Measurements from ENCODE around the gene REV3L.

REV3L gene

GRCh38 chr6:111280445-111280955 is 202.5 kb downstream of the REV3L start:
- Histone ChIP-seq H3K27me3 (ENCODE audit: insufficient read depth, low read length, poor library complexity) (no peaks in the 10 kb centered on the region), H3K79me1 (ENCODE audit: low read length) (no peaks in the 10 kb centered on the region), H3K4me2 (ENCODE audit: low read length) (no peak overlapping the region), H3K4me1 (ENCODE audit: control insufficient read depth, low read depth, low read length) (no peaks in the 10 kb centered on the region), H2BK15ac (replicated peaks; ENCODE audit: low read depth) (no peak overlapping the region), H2BK120ac (ENCODE audit: low read depth, low read length) (no peak overlapping the region), H3K9ac (ENCODE audit: low read length) (no peak overlapping the region), H3K18ac (ENCODE audit: low read length) (no peak overlapping the region), H3K36me3 (ENCODE audit: control insufficient read depth, insufficient read depth, low read length) (no peaks in the 10 kb centered on the region), H2BK5ac (ENCODE audit: low read length) (no peak overlapping the region), H3K79me2 (ENCODE audit: control insufficient read depth, insufficient read depth, low read length) (no peaks in the 10 kb centered on the region), H3K23ac (ENCODE audit: low read length) (no peak overlapping the region), H2AK5ac (ENCODE audit: low read length) (no peak overlapping the region), H3K4ac (ENCODE audit: low read depth, low read length) (no peak overlapping the region), H4K5ac (ENCODE audit: low read length) (no peak overlapping the region), H3K56ac (ENCODE audit: low read length) (no peak overlapping the region), H3K4me3 (ENCODE audit: low read length) (no peak overlapping the region), H4K8ac (ENCODE audit: low read depth, low read length) (no peak overlapping the region), H3K27ac (ENCODE audit: low read depth, low read length) (no peak overlapping the region)
- no peak for DNase-seq
- WGBS (ENCODE audit: extremely low coverage, insufficient coverage, low lambda C conversion rate): no CpG with 5 or more reads among the region's 4 CpGs

DNA sequence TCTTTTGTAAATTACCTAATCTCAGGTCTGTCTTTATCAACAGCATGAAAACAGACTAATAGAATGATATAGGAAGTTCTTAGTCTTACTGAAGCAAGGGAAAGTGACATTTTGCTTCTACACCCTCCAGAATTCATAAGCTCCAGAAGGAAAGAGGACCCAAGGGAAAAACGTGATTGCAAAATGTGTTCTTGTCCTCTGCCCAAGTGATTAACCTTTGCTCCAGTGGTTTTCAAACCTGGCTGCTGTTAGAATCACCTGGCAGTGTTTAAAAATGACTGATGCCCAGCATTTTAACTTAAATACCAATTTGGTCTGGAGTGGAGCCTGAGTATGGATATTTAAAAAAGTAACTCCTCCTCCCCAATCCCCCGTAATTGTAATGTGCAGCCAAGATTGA is 204.3 kb downstream of the REV3L start:
- no peak for DNase-seq
- no peak overlapping the region for H2AK5ac ChIP-seq (ENCODE audit: low read length)
- H3K4ac ChIP-seq (ENCODE audit: low read depth, low read length): no peak overlapping the region
- H4K8ac ChIP-seq (ENCODE audit: low read depth, low read length): no peak overlapping the region
- H3K27me3 ChIP-seq (ENCODE audit: insufficient read depth, low read length, poor library complexity): no peaks in the 10 kb centered on the region
- no peak overlapping the region for H2BK15ac ChIP-seq (replicated peaks; ENCODE audit: low read depth)
- H3K9ac ChIP-seq (ENCODE audit: low read length): no peak overlapping the region
- no peak overlapping the region for H3K4me2 ChIP-seq (ENCODE audit: low read length)
- H3K27ac ChIP-seq (ENCODE audit: low read depth, low read length): no peak overlapping the region
- no CpG with 5 or more reads among the region's 2 CpGs for whole genome bisulfite sequencing (ENCODE audit: extremely low coverage, insufficient coverage, low lambda C conversion rate)
- no peaks in the 10 kb centered on the region for H3K4me1 ChIP-seq (ENCODE audit: control insufficient read depth, low read depth, low read length)
- H4K5ac ChIP-seq (ENCODE audit: low read length): no peak overlapping the region
- H2BK120ac ChIP-seq (ENCODE audit: low read depth, low read length): no peak overlapping the region
- H3K79me1 ChIP-seq (ENCODE audit: low read length): no peaks in the 10 kb centered on the region
- no peak overlapping the region for H3K4me3 ChIP-seq (ENCODE audit: low read length)
- no peak overlapping the region for H3K23ac ChIP-seq (ENCODE audit: low read length)
- no peak overlapping the region for H3K56ac ChIP-seq (ENCODE audit: low read length)
- no peak overlapping the region for H3K18ac ChIP-seq (ENCODE audit: low read length)
- H3K36me3 ChIP-seq (ENCODE audit: control insufficient read depth, insufficient read depth, low read length): no peaks in the 10 kb centered on the region
- H3K79me2 ChIP-seq (ENCODE audit: control insufficient read depth, insufficient read depth, low read length): no peaks in the 10 kb centered on the region
- no peak overlapping the region for H2BK5ac ChIP-seq (ENCODE audit: low read length)

DNA sequence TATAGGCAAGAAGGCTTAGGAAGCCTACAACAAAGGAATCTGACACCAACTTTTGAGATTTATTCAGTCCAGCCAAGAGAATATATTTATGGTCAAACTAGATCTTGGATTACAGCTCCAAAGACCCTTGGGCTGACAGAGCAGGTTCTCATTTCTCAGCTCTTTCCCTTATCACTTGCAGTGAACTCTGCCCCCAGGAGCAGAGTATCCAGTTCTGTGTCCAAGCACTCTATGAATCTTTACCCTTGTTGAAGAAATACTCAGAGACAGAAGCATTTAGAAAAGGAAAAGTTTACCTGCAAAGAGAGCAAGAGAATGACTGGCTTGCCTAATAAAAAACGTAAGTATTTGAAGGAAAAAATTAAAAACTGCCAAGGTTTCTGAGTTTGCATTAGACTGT is 205.2 kb downstream of the REV3L start:
- H3K56ac ChIP-seq (ENCODE audit: low read length): no peak overlapping the region
- no peak overlapping the region for H4K5ac ChIP-seq (ENCODE audit: low read length)
- H3K4me3 ChIP-seq (ENCODE audit: low read length): no peak overlapping the region
- no peaks in the 10 kb centered on the region for H3K79me2 ChIP-seq (ENCODE audit: control insufficient read depth, insufficient read depth, low read length)
- no peak overlapping the region for H2AK5ac ChIP-seq (ENCODE audit: low read length)
- no peak overlapping the region for H3K9ac ChIP-seq (ENCODE audit: low read length)
- no peak overlapping the region for H2BK15ac ChIP-seq (replicated peaks; ENCODE audit: low read depth)
- no peak overlapping the region for H3K18ac ChIP-seq (ENCODE audit: low read length)
- H3K23ac ChIP-seq (ENCODE audit: low read length): no peak overlapping the region
- WGBS (ENCODE audit: extremely low coverage, insufficient coverage, low lambda C conversion rate): no CpG with 5 or more reads among the region's 1 CpG
- DNase-seq: no peak
- no peak overlapping the region for H3K4me2 ChIP-seq (ENCODE audit: low read length)
- no peaks in the 10 kb centered on the region for H3K36me3 ChIP-seq (ENCODE audit: control insufficient read depth, insufficient read depth, low read length)
- no peak overlapping the region for H3K27ac ChIP-seq (ENCODE audit: low read depth, low read length)
- H3K4me1 ChIP-seq (ENCODE audit: control insufficient read depth, low read depth, low read length): no peaks in the 10 kb centered on the region
- no peaks in the 10 kb centered on the region for H3K79me1 ChIP-seq (ENCODE audit: low read length)
- H4K8ac ChIP-seq (ENCODE audit: low read depth, low read length): no peak overlapping the region
- no peaks in the 10 kb centered on the region for H3K27me3 ChIP-seq (ENCODE audit: insufficient read depth, low read length, poor library complexity)
- no peak overlapping the region for H3K4ac ChIP-seq (ENCODE audit: low read depth, low read length)
- no peak overlapping the region for H2BK120ac ChIP-seq (ENCODE audit: low read depth, low read length)
- no peak overlapping the region for H2BK5ac ChIP-seq (ENCODE audit: low read length)

GRCh38 chr6:111276736-111277135 is 206.3 kb downstream of the REV3L start:
- H3K9ac ChIP-seq (ENCODE audit: low read length): no peak overlapping the region
- no peak overlapping the region for H3K18ac ChIP-seq (ENCODE audit: low read length)
- H3K4me2 ChIP-seq (ENCODE audit: low read length): no peak overlapping the region
- H3K4ac ChIP-seq (ENCODE audit: low read depth, low read length): no peak overlapping the region
- no CpG with 5 or more reads among the region's 3 CpGs for whole genome bisulfite sequencing (ENCODE audit: extremely low coverage, insufficient coverage, low lambda C conversion rate)
- DNase-seq: no peak
- H3K36me3 ChIP-seq (ENCODE audit: control insufficient read depth, insufficient read depth, low read length): no peaks in the 10 kb centered on the region
- no peaks in the 10 kb centered on the region for H3K79me1 ChIP-seq (ENCODE audit: low read length)
- H3K79me2 ChIP-seq (ENCODE audit: control insufficient read depth, insufficient read depth, low read length): no peaks in the 10 kb centered on the region
- H3K4me3 ChIP-seq (ENCODE audit: low read length): no peak overlapping the region
- no peak overlapping the region for H4K5ac ChIP-seq (ENCODE audit: low read length)
- H3K27ac ChIP-seq (ENCODE audit: low read depth, low read length): no peak overlapping the region
- H3K23ac ChIP-seq (ENCODE audit: low read length): no peak overlapping the region
- no peak overlapping the region for H2BK120ac ChIP-seq (ENCODE audit: low read depth, low read length)
- no peak overlapping the region for H2BK15ac ChIP-seq (replicated peaks; ENCODE audit: low read depth)
- no peaks in the 10 kb centered on the region for H3K27me3 ChIP-seq (ENCODE audit: insufficient read depth, low read length, poor library complexity)
- H3K56ac ChIP-seq (ENCODE audit: low read length): no peak overlapping the region
- H3K4me1 ChIP-seq (ENCODE audit: control insufficient read depth, low read depth, low read length): no peaks in the 10 kb centered on the region
- no peak overlapping the region for H4K8ac ChIP-seq (ENCODE audit: low read depth, low read length)
- H2BK5ac ChIP-seq (ENCODE audit: low read length): no peak overlapping the region
- H2AK5ac ChIP-seq (ENCODE audit: low read length): no peak overlapping the region

GRCh38 chr6:111276335-111276734 is 206.7 kb downstream of the REV3L start:
- no peak overlapping the region for H3K4me2 ChIP-seq (ENCODE audit: low read length)
- H3K27ac ChIP-seq (ENCODE audit: low read depth, low read length): no peak overlapping the region
- H4K5ac ChIP-seq (ENCODE audit: low read length): no peak overlapping the region
- no peak overlapping the region for H3K23ac ChIP-seq (ENCODE audit: low read length)
- no peak overlapping the region for H2AK5ac ChIP-seq (ENCODE audit: low read length)
- no CpG with 5 or more reads among the region's 2 CpGs for WGBS (ENCODE audit: extremely low coverage, insufficient coverage, low lambda C conversion rate)
- no peak overlapping the region for H4K8ac ChIP-seq (ENCODE audit: low read depth, low read length)
- no peak overlapping the region for H3K18ac ChIP-seq (ENCODE audit: low read length)
- no peak overlapping the region for H2BK15ac ChIP-seq (replicated peaks; ENCODE audit: low read depth)
- no peak overlapping the region for H2BK5ac ChIP-seq (ENCODE audit: low read length)
- no peaks in the 10 kb centered on the region for H3K36me3 ChIP-seq (ENCODE audit: control insufficient read depth, insufficient read depth, low read length)
- H3K4me1 ChIP-seq (ENCODE audit: control insufficient read depth, low read depth, low read length): no peaks in the 10 kb centered on the region
- no peak overlapping the region for H3K56ac ChIP-seq (ENCODE audit: low read length)
- H2BK120ac ChIP-seq (ENCODE audit: low read depth, low read length): no peak overlapping the region
- H3K79me1 ChIP-seq (ENCODE audit: low read length): no peaks in the 10 kb centered on the region
- H3K79me2 ChIP-seq (ENCODE audit: control insufficient read depth, insufficient read depth, low read length): no peaks in the 10 kb centered on the region
- H3K27me3 ChIP-seq (ENCODE audit: insufficient read depth, low read length, poor library complexity): no peaks in the 10 kb centered on the region
- no peak overlapping the region for H3K4me3 ChIP-seq (ENCODE audit: low read length)
- H3K4ac ChIP-seq (ENCODE audit: low read depth, low read length): no peak overlapping the region
- DNase-seq: no peak
- H3K9ac ChIP-seq (ENCODE audit: low read length): no peak overlapping the region

DNA sequence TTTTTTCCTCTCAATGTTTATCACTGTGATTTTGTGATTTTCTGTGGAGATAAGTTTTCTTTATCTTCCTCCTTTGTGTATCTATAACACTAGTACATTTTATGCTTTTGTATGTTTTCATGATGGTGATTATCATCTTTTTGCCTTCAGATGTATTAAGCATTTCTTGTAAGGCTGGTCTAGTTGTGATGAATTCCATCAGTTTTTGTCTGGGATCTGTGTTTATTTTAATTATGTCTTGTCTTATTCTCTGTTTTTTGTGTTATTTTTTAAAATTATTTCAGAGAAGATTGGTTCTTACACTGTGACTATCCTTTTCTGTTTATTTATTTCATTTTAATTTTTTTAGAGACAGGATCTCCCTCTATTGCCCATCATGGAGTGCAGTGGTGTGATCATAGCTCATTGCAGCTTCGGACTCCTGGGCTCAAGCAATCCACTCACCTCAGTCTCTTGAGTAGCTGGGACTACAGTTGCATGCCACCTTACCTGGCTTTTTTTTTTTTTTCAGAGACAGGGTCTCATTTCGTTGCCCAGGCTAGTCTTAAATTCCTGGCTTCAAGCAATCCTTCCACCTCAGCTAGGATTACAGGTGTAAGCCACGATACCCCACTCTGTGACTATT is 208.3 kb downstream of the REV3L start:
- Histone ChIP-seq H3K23ac (ENCODE audit: low read length) (no peak overlapping the region), H3K18ac (ENCODE audit: low read length) (no peak overlapping the region), H4K5ac (ENCODE audit: low read length) (no peak overlapping the region), H2BK5ac (ENCODE audit: low read length) (no peak overlapping the region), H3K9ac (ENCODE audit: low read length) (no peak overlapping the region), H3K27me3 (ENCODE audit: insufficient read depth, low read length, poor library complexity) (no peaks in the 10 kb centered on the region), H3K56ac (ENCODE audit: low read length) (no peak overlapping the region), H3K79me1 (ENCODE audit: low read length) (no peaks in the 10 kb centered on the region), H3K79me2 (ENCODE audit: control insufficient read depth, insufficient read depth, low read length) (no peaks in the 10 kb centered on the region), H3K4ac (ENCODE audit: low read depth, low read length) (no peak overlapping the region), H3K36me3 (ENCODE audit: control insufficient read depth, insufficient read depth, low read length) (no peaks in the 10 kb centered on the region), H2BK15ac (replicated peaks; ENCODE audit: low read depth) (no peak overlapping the region), H3K4me1 (ENCODE audit: control insufficient read depth, low read depth, low read length) (no peaks in the 10 kb centered on the region), H3K4me2 (ENCODE audit: low read length) (no peak overlapping the region), H2BK120ac (ENCODE audit: low read depth, low read length) (no peak overlapping the region), H3K27ac (ENCODE audit: low read depth, low read length) (no peak overlapping the region), H3K4me3 (ENCODE audit: low read length) (no peak overlapping the region), H4K8ac (ENCODE audit: low read depth, low read length) (no peak overlapping the region), H2AK5ac (ENCODE audit: low read length) (no peak overlapping the region)
- DNase-seq: no peak
- no CpG with 5 or more reads among the region's 3 CpGs for WGBS (ENCODE audit: extremely low coverage, insufficient coverage, low lambda C conversion rate)

Measured in mesendoderm (in vitro differentiated cells).